MM.1S (cell line): ENCODE measurements around the gene TMEM45A.

Experiments used
- DNase-seq: peaks from one replicate; pipeline ENCODE4 v3.0.0-alpha.2; 2015
- H2AFZ ChIP-seq: fragments of 300-600 bp; sonication (generic); 2 replicates; pipeline ENCODE4 v1.6.0; 2016; ENCODE audit warnings: antibody characterized with exemption, low read length
- H3F3A ChIP-seq: fragments of 300-600 bp; sonication (generic); 2 replicates; pipeline ENCODE4 v1.6.1; 2016; ENCODE audit warnings: mild to moderate bottlenecking, antibody characterized with exemption, low read length, moderate library complexity, mixed read lengths; ENCODE audit not compliant: insufficient read depth
- H3K27ac ChIP-seq: fragments of 300-600 bp; sonication (generic); 2 replicates; pipeline ENCODE4 v1.5.1; 2016; ENCODE audit warnings: mild to moderate bottlenecking, low read length
- H3K27me3 ChIP-seq: fragments of 300-600 bp; sonication (generic); replicated peaks from 2 replicates; pipeline ENCODE4 v1.6.0; 2016; ENCODE audit warnings: low read length; ENCODE audit not compliant: insufficient read depth
- H3K36me3 ChIP-seq: fragments of 300-600 bp; sonication (generic); replicated peaks from 2 replicates; pipeline ENCODE4 v1.6.1; 2016; ENCODE audit warnings: mild to moderate bottlenecking, low read length, mixed read lengths; ENCODE audit not compliant: insufficient read depth
- H3K4me1 ChIP-seq: fragments of 300-600 bp; sonication (generic); 2 replicates; pipeline ENCODE4 v1.6.1; 2016; ENCODE audit warnings: low read length, mixed read lengths
- H3K4me2 ChIP-seq: fragments of 300-600 bp; sonication (generic); 2 replicates; pipeline ENCODE4 v1.6.0; 2016; ENCODE audit warnings: low read depth, low read length
- H3K4me3 ChIP-seq: fragments of 300-600 bp; sonication (generic); 2 replicates; pipeline ENCODE4 v1.5.1; 2016; ENCODE audit warnings: low read length, mixed read lengths
- H3K79me2 ChIP-seq: fragments of 300-600 bp; sonication (generic); 2 replicates; pipeline ENCODE4 v1.6.1; 2016; ENCODE audit warnings: mixed run types, low read length, mixed read lengths
- H3K9ac ChIP-seq: fragments of 300-600 bp; sonication (generic); 2 replicates; pipeline ENCODE4 v1.6.1; 2016; ENCODE audit warnings: low read length, mixed read lengths
- H3K9me2 ChIP-seq: fragments of 300-600 bp; sonication (generic); replicated peaks from 2 replicates; pipeline ENCODE4 v1.6.1; 2016; ENCODE audit warnings: mild to moderate bottlenecking, low read length, mixed read lengths; ENCODE audit not compliant: insufficient read depth
- H3K9me3 ChIP-seq: fragments of 300-600 bp; sonication (generic); replicated peaks from 2 replicates; pipeline ENCODE4 v1.6.1; 2016; ENCODE audit warnings: mild to moderate bottlenecking, low read length, mixed read lengths; ENCODE audit not compliant: insufficient read depth
- H4K20me1 ChIP-seq: fragments of 300-600 bp; sonication (generic); 2 replicates; pipeline ENCODE4 v1.6.1; 2016; ENCODE audit warnings: mild to moderate bottlenecking, low read length, moderate library complexity, mixed read lengths; ENCODE audit not compliant: insufficient read depth
- EZH2 ChIP-seq: fragments of 300-600 bp; sonication (generic); optimal IDR thresholded peaks from 2 replicates; pipeline ENCODE3; 2017; ENCODE audit warnings: low read depth, mild to moderate bottlenecking, antibody characterized with exemption, low read length, mixed read lengths
- EZH2phosphoT487 ChIP-seq: fragments of 300-600 bp; sonication (generic); IDR thresholded peaks from 2 replicates; pipeline ENCODE4 v1.6.1; 2018; ENCODE audit warnings: antibody characterized with exemption, low read length
- TF ChIP-seq, protein P1 (sequence below): fragments of 300-600 bp; sonication (generic); IDR thresholded peaks from 2 replicates; pipeline ENCODE4 v1.5.1; 2016; ENCODE audit warnings: antibody characterized with exemption, low read length, mixed read lengths

Gene TMEM45A

DNA sequence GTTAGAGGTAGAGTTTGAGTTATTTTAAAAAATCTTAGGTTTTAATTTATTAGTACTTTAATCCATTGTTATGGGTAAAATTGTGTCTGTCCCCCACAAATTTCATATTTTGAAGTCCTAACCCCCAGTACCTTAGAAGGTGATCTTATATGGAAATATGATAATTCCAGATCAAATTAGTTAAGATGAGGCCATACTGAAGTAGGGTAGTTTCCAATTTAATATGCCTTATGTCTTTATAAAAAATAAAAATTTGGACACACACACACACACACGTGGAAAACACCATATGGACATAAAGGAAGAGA lies 98.4 kb downstream of the TMEM45A start:
- H3K9ac ChIP-seq: no peak overlapping the region
- H4K20me1 ChIP-seq: no peaks in the 10 kb centered on the region
- TF ChIP-seq EZH2phosphoT487 (no peak), EZH2 (no peak)
- TF ChIP-seq, protein P1, sequence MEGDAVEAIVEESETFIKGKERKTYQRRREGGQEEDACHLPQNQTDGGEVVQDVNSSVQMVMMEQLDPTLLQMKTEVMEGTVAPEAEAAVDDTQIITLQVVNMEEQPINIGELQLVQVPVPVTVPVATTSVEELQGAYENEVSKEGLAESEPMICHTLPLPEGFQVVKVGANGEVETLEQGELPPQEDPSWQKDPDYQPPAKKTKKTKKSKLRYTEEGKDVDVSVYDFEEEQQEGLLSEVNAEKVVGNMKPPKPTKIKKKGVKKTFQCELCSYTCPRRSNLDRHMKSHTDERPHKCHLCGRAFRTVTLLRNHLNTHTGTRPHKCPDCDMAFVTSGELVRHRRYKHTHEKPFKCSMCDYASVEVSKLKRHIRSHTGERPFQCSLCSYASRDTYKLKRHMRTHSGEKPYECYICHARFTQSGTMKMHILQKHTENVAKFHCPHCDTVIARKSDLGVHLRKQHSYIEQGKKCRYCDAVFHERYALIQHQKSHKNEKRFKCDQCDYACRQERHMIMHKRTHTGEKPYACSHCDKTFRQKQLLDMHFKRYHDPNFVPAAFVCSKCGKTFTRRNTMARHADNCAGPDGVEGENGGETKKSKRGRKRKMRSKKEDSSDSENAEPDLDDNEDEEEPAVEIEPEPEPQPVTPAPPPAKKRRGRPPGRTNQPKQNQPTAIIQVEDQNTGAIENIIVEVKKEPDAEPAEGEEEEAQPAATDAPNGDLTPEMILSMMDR: no peak
- H3K4me2 ChIP-seq: no peak overlapping the region
- no peak overlapping the region for H3K27ac ChIP-seq
- no peaks in the 10 kb centered on the region for H3K9me2 ChIP-seq
- no peak overlapping the region for H3K4me3 ChIP-seq
- no peaks in the 10 kb centered on the region for H3K27me3 ChIP-seq
- no peak overlapping the region for H2AFZ ChIP-seq
- no peaks in the 10 kb centered on the region for H3K79me2 ChIP-seq
- DNase-seq: no peak
- peaks cover 3% of the 10 kb centered on the region; the same call in 1 of the 2 replicates for H3K4me1 ChIP-seq
- H3F3A ChIP-seq: no peaks in the 10 kb centered on the region
- no peaks in the 10 kb centered on the region for H3K36me3 ChIP-seq
- no peaks in the 10 kb centered on the region for H3K9me3 ChIP-seq

DNA sequence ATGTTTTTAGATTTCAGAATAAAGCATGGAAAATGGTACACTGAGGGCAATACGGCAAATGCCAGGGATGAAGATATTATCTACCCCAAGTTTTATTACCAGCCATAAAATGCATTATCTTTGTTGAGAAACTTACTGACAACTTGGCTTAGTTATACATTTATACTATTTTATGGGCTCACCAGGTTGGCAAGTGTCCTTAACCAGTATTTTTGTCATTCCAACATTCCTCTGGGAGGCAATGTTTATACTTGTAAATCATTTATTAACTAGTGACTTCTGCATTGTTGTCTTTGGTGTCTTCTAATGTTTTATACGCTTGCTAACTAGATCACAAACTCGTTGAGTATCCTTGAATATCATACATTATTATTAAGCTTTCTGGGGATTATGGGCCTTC lies 99.0 kb downstream of the TMEM45A start:
- Histone ChIP-seq H3K4me1 (peaks cover 3% of the 10 kb centered on the region; the same call in 1 of the 2 replicates), H2AFZ (no peak overlapping the region), H3K9me3 (no peaks in the 10 kb centered on the region), H3K4me2 (no peak overlapping the region), H3K36me3 (no peaks in the 10 kb centered on the region), H4K20me1 (no peaks in the 10 kb centered on the region), H3K79me2 (no peaks in the 10 kb centered on the region), H3K9ac (no peak overlapping the region), H3K4me3 (no peak overlapping the region), H3K27me3 (no peaks in the 10 kb centered on the region), H3K9me2 (no peaks in the 10 kb centered on the region), H3K27ac (no peak overlapping the region), H3F3A (no peaks in the 10 kb centered on the region)
- no peak for DNase-seq
- TF ChIP-seq EZH2phosphoT487: no peak
- TF ChIP-seq, protein P1: no peak
- no peak for TF ChIP-seq EZH2

DNA sequence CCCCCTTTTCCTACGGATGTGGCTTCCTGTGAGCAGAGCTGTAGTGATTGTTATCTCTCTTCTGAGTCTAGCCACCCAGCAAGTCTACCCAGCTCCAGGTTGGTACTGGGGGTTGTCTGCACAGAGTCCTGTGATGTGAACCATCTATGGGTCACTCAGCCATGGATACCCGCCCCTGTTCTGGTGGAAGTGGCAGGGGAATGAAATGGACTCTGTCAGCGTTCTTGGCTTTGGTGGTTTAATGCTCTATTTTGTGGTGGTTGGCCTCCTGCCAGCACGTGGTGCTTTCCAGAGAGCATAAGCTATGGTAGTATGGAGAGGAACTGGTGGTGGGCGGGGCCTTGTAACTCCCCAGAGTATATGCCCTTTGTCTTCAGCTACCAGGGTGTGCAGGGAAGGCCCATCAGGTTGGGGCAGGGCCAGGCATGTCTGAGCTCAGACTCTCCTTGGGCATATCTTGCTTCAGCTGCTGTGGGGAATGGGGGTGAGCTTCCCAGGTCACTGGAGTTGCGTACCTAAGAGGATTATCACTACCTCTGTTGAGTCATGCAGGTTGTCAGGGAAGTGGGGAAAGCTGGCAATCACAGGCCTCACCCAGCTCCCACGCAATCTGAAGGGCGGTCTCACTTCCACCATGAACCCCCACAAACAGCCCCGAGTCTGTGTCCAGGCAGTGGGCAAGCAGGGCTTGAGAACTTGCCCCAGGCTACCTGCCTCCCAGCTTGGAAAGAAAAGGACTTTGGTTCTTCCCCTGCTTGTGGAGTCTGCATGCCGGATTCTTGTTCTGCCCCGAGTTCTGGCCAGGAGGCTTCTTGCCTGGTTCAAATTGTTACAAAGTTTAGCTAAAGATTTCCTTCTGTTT lies 108.0 kb downstream of the TMEM45A start:
- no peaks in the 10 kb centered on the region for H4K20me1 ChIP-seq

More for the DNA sequence above, 108.0 kb downstream of the TMEM45A start:
- no peak overlapping the region for H3K4me3 ChIP-seq
- H3K36me3 ChIP-seq: no peaks in the 10 kb centered on the region
- no peak overlapping the region for H3K9ac ChIP-seq
- H3F3A ChIP-seq: peaks cover 17% of the 10 kb centered on the region
- H3K9me2 ChIP-seq: no peaks in the 10 kb centered on the region
- H3K4me1 ChIP-seq: peaks cover 13% of the 10 kb centered on the region
- H3K27me3 ChIP-seq: no peaks in the 10 kb centered on the region
- peak; percentile 34 for DNase-seq
- no peak overlapping the region for H2AFZ ChIP-seq
- no peak overlapping the region for H3K4me2 ChIP-seq
- TF ChIP-seq EZH2 (no peak), EZH2phosphoT487 (no peak)
- TF ChIP-seq, protein P1: no peak
- H3K27ac ChIP-seq: no peak overlapping the region
- H3K79me2 ChIP-seq: no peaks in the 10 kb centered on the region
- H3K9me3 ChIP-seq: no peaks in the 10 kb centered on the region
